Measurements from ENCODE around the gene FNDC11.

Gene FNDC11

GRCh38 chr20:63554361-63555278, 661 bp downstream of the FNDC11 start:
- no peak for DNase-seq

GRCh38 chr20:63555661-63556381, 1.9 kb downstream of the FNDC11 start:
- no peak for DNase-seq

DNA sequence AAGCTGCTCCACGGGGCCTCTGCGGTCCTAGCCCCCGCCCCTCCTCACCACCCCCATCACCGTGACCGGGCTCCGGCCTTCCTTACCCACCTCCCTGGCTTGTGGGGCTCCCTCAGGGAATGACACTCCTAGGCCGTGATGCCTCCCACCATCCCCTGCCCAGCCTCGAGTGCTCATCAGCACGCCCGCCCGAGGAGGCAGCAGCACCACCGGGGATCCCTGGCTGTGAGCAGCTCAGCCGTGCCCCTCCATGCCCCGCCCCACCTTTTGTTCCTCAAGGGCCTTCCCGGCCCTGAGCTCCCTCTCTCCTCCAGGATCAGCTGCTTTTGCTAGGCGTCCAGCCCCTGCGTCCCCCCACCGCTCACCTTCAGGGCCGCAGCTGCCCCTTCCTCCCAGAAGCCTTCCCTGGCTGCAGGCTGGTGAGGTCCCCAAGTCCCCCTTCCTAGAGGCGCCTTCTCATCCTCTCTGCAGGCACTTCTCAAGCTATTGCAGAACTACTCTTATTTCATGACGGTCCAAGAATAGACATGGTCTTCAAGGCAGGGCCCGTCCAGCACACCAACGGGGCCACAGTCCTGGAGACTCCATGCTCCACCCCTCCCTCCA, 3.0 kb downstream of the FNDC11 start:
- DNase-seq: no peak

GRCh38 chr20:63557481-63557891, 3.5 kb downstream of the FNDC11 start:
- no peak for DNase-seq

GRCh38 chr20:63558804-63559484, 5.0 kb downstream of the FNDC11 start:
- DNase-seq: no peak

DNA sequence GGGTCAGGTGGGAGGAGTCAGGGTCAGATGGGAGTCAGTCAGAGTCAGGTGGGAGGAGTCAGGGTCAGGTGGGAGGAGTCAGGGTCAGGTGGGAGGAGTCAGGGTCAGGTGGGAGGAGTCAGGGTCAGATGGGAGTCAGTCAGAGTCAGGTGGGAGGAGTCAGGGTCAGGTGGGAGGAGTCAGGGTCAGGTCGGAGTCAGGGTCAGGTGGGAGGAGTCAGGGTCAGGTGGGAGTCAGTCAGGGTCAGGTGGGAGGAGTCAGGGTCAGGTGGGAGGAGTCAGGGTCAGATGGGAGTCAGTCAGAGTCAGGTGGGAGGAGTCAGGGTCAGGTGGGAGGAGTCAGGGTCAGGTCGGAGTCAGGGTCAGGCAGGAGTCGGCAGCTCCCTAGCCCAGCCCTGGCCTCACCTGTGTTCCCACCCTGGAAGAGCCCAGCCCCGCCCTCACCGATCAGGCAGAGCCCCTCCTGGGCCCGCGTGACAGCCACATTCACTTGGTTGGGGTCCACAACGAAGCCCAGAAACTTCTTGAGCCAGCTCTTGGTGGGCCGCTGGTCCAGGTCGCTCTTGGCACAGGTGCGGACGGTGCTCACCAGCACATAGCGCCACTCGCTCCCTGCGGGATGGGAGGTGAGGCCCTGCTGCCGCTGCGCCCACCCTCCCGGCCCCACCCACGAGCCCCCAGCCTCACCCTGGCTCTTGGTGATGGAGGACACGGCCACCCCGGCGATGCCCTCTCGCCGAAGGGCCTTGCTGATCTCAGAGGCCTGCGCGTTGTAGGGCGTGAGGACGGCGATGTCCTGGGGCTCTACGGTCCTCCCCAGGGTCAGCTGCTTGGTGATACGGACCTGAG, 5.8 kb downstream of the FNDC11 start:
- peak; percentile 74 for DNase-seq

GRCh38 chr20:63560333-63560805, 6.4 kb downstream of the FNDC11 start:
- DNase-seq: no peak

GRCh38 chr20:63560856-63561609, 7.1 kb downstream of the FNDC11 start:
- no peak for DNase-seq

DNA sequence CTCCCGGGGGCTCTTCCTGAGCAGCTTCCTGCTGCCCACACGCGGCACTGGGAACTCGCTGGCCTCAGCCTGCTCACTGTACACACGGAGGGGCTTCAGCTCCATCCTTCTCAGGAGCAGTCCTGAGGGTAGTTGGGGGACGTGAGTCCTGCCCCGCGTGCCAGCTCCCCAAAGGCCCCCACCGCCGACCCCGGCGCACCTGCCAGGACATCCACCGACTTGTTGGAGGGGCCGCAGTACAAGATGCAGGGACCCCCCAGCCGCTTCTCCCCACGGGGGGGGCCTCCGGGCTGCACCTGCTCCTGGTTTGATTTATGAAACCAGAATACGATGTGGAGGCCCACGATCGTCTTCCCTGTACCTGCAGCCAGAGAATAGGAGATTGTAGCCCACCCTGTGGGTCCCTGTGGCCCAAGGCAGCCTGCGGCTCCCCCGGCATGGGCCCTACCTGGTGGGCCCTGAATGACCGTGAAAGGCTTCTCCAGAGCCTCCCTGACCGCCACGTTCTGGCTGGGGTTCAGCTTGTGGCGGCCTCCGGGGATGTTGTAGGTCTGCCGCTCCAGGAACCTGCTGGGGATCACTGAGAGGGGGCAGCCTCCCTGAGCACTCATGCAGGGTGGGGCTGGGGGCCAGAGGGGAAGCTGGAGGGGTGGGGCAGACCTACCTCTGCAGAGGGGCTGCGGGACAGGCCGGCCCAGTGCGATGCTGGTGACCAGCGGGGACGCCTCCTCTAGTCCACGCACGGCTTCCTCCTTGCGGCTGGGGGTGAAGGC, 7.9 kb downstream of the FNDC11 start:
- DNase-seq: no peak

GRCh38 chr20:63562461-63563224, 8.7 kb downstream of the FNDC11 start:
- no peak for DNase-seq

- DNase-seq: no peak
Observed at GRCh38 chr20:63563225-63563935, 9.4 kb downstream of the FNDC11 start.

- no peak for DNase-seq
Observed at GRCh38 chr20:63564036-63564810, 10.3 kb downstream of the FNDC11 start.

- no peak for DNase-seq
Observed at GRCh38 chr20:63565021-63565698, 11.2 kb downstream of the FNDC11 start.

GRCh38 chr20:63565699-63566335, 11.9 kb downstream of the FNDC11 start:
- no peak for DNase-seq

GRCh38 chr20:63566395-63567135, 12.6 kb downstream of the FNDC11 start:
- DNase-seq: no peak

DNA sequence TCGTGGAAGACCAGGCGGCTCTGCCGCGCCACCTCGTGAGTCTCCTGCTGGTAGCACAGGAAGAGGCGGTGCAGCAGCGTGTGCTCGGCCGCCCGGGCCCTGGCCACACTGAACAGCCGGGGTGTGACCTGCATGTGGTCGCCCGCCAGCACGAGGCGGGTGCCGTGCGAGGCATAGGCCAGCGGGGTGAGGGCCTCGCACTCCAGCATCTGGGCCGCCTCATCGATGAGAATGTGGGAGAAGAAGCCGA, 13.1 kb downstream of the FNDC11 start:
- DNase-seq: peak; percentile 38

All from CD4-positive, alpha-beta T cell treated with Interleukin-10 for 1 hour (primary cell).